ENCODE measurements around the gene PLEKHO2. TPM values are rescaled to one million over a fixed set of nuclear protein-coding genes. Genes with fewer than 3 reads are reported as not detected.

PLEKHO2 gene
- polyA plus RNA-seq, 1 of the 3 experiments (the other 2 are of a cell fraction), result 7.8 TPM

DNA sequence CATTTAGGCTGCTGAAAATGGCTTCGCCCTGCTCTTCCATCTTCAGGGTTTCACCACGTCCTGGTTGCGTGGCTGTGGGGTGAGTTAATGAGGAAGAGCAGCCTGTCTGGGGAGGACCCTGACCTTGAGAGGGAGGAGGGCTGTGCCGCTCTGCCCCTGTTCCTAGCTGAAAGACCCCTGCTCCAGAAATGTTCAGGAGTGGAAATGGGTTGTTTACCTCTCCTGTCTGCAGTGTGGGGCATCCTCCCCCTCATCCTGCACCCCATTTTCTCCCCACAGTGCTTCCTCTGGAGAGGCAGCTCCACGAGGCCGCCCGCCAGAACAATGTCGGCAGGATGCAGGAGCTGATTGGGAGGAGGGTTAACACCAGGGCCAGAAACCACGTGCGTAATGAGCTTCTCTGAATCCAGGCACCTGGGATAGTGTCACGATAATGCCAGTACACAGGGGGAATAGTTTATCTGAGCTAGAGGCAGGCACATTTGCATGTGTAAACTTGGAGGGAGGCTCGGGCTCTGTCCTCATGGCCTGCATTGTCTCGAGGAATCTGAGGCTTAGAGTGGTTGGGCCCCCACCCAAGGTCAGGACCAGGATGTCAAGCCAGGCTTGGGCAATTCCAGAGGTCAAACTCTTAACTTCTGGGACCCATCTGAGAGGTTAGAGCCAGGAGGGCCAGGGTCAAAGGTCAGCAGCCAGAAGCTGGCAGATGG is 74.0 kb downstream of the PLEKHO2 start:
- no peaks in the 10 kb centered on the region for H3F3A ChIP-seq (replicated peaks; ENCODE audit: insufficient read depth)
- DNase-seq, result no peak
- no peaks in the 10 kb centered on the region for H3K9me3 ChIP-seq
- WGBS (ENCODE audit: low lambda C conversion rate), result 93% methylated on average over 10 of the region's 13 CpGs
- TF ChIP-seq MEF2A (IDR thresholded peaks at IDR 0.05; ENCODE audit: borderline replicate concordance, low read depth), result no peak
- TF ChIP-seq NFIC (IDR thresholded peaks at IDR 0.05; ENCODE audit: borderline replicate concordance), result no peak
- no peak for TF ChIP-seq FOXJ3 (CRISPR knock-in tag; IDR thresholded peaks at IDR 0.05)
- TF ChIP-seq JUND (IDR thresholded peaks at IDR 0.05), result no peak
- TF ChIP-seq NRF1 (IDR thresholded peaks at IDR 0.05; ENCODE audit: low read depth, low read length), result no peak
- no peak for TF ChIP-seq RCOR1 (IDR thresholded peaks at IDR 0.05; ENCODE audit: low read length)
- no peak for TF ChIP-seq POLR2AphosphoS5 (IDR thresholded peaks at IDR 0.05; ENCODE audit: low read depth, low read length)
- no peak for TF ChIP-seq FOSL2 (IDR thresholded peaks at IDR 0.05; ENCODE audit: borderline replicate concordance, low read depth)
- TF ChIP-seq CHD2 (IDR thresholded peaks at IDR 0.05; ENCODE audit: low read length, partially characterized antibody), result no peak
- TF ChIP-seq, protein P1, sequence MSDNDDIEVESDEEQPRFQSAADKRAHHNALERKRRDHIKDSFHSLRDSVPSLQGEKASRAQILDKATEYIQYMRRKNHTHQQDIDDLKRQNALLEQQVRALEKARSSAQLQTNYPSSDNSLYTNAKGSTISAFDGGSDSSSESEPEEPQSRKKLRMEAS (IDR thresholded peaks at IDR 0.05; ENCODE audit: low read depth), result no peak
- TF ChIP-seq, protein P2, sequence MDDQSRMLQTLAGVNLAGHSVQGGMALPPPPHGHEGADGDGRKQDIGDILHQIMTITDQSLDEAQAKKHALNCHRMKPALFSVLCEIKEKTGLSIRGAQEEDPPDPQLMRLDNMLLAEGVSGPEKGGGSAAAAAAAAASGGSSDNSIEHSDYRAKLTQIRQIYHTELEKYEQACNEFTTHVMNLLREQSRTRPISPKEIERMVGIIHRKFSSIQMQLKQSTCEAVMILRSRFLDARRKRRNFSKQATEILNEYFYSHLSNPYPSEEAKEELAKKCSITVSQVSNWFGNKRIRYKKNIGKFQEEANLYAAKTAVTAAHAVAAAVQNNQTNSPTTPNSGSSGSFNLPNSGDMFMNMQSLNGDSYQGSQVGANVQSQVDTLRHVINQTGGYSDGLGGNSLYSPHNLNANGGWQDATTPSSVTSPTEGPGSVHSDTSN (IDR thresholded peaks at IDR 0.05), result no peak
- TF ChIP-seq TCF12 (IDR thresholded peaks at IDR 0.05), result no peak
- TF ChIP-seq RAD21 (IDR thresholded peaks at IDR 0.05; ENCODE audit: low read length), result no peak
- no peak for TF ChIP-seq EP300 (IDR thresholded peaks at IDR 0.05; ENCODE audit: borderline replicate concordance in 1 of 2, low read depth in 1 of 2, low read length in 1 of 2)
- H3K4me3 ChIP-seq (ENCODE audit: low read depth in 2 of 2, low read length in 1 of 2), result no peak overlapping the region
- no peak overlapping the region for H3K9ac ChIP-seq
- POLR2A ChIA-PET, result no interaction called here
- no peaks in the 10 kb centered on the region for H3K36me3 ChIP-seq (replicated peaks in 1 of 2; ENCODE audit: control insufficient read depth in 1 of 2, insufficient read depth in 2 of 2, low read length in 1 of 2)
- peaks cover 0 to 32% of the 10 kb centered on the region in 2 experiments; a peak in 2 of 4 replicates for H3K4me1 ChIP-seq (ENCODE audit: control insufficient read depth in 1 of 2, insufficient read depth in 2 of 2, low read depth in 1 of 2, low read length in 1 of 2)
- H3K27ac ChIP-seq (ENCODE audit: low read depth in 2 of 2, low read length in 1 of 2), result no peak overlapping the region
- H3K4me2 ChIP-seq, result no peak overlapping the region
- no peak overlapping the region for H2AFZ ChIP-seq (ENCODE audit: low read depth)
- no peaks in the 10 kb centered on the region for H3K9me2 ChIP-seq
- CTCF ChIA-PET, result interaction anchor here (1.6 kb wide), 1 partner anchor 12 kb away, joined by 4 read pairs; no protein-coding TSS in a partner anchor
- H3K79me2 ChIP-seq (ENCODE audit: insufficient read depth), result no peaks in the 10 kb centered on the region
- no peaks in the 10 kb centered on the region for H3K27me3 ChIP-seq (ENCODE audit: insufficient read depth)
- no peaks in the 10 kb centered on the region for H4K20me1 ChIP-seq (ENCODE audit: insufficient read depth)

DNA sequence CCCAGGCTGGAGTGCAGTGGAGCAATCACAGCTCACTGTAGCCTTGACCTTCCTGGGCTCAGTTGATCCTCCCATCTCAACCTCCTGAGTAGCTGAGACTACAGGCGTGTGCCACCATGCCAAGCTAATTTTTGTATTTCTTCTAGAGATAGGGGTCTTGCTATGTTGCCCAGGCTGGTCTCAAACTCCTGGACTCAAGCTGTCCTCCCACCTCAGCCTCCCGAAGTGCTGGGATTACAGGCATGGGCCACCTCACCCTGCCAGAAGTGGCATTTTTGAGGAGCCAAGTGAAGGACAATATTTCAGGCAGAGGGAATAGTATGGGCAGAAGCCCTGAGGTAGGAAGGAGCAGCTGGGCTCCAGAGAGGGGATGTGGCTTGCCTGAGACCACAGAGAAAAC is 74.7 kb downstream of the PLEKHO2 start:
- Histone ChIP-seq H2AFZ (ENCODE audit: low read depth) (no peak overlapping the region), H3K79me2 (ENCODE audit: insufficient read depth) (no peaks in the 10 kb centered on the region), H3K9ac (no peak overlapping the region), H3K4me1 (ENCODE audit: control insufficient read depth in 1 of 2, insufficient read depth in 2 of 2, low read depth in 1 of 2, low read length in 1 of 2) (peaks cover 0 to 26% of the 10 kb centered on the region in 2 experiments; a peak in 1 of 4 replicates), H3K9me2 (no peaks in the 10 kb centered on the region), H3K9me3 (no peaks in the 10 kb centered on the region), H3K27me3 (ENCODE audit: insufficient read depth) (no peaks in the 10 kb centered on the region), H3K4me3 (ENCODE audit: low read depth in 2 of 2, low read length in 1 of 2) (no peak overlapping the region), H3K36me3 (replicated peaks in 1 of 2; ENCODE audit: control insufficient read depth in 1 of 2, insufficient read depth in 2 of 2, low read length in 1 of 2) (no peaks in the 10 kb centered on the region), H4K20me1 (ENCODE audit: insufficient read depth) (no peaks in the 10 kb centered on the region), H3F3A (replicated peaks; ENCODE audit: insufficient read depth) (no peaks in the 10 kb centered on the region), H3K4me2 (no peak overlapping the region), H3K27ac (ENCODE audit: low read depth in 2 of 2, low read length in 1 of 2) (no peak overlapping the region)
- POLR2A ChIA-PET, result no interaction called here
- peak; percentile 4 for DNase-seq
- CTCF ChIA-PET, result interaction anchor here (1.6 kb wide), 1 partner anchor 12 kb away, joined by 4 read pairs; no protein-coding TSS in a partner anchor
- 88% methylated on average over 2 of the region's 2 CpGs for WGBS (ENCODE audit: low lambda C conversion rate)
- no peak for TF ChIP-seq CHD2 (IDR thresholded peaks at IDR 0.05; ENCODE audit: low read length, partially characterized antibody)
- TF ChIP-seq TEAD4 (IDR thresholded peaks at IDR 0.05; ENCODE audit: borderline replicate concordance, insufficient read depth), result no peak
- no peak for TF ChIP-seq MXI1 (IDR thresholded peaks at IDR 0.05; ENCODE audit: low read depth, low read length)
- no peak for TF ChIP-seq EP300 (IDR thresholded peaks at IDR 0.05; ENCODE audit: borderline replicate concordance in 1 of 2, low read depth in 1 of 2, low read length in 1 of 2)
- TF ChIP-seq, protein P2 (IDR thresholded peaks at IDR 0.05), result no peak
- no peak for TF ChIP-seq FOXM1 (IDR thresholded peaks at IDR 0.05; ENCODE audit: low read depth)
- no peak for TF ChIP-seq YY1 (IDR thresholded peaks at IDR 0.05; ENCODE audit: low read depth)
- TF ChIP-seq, protein P3, sequence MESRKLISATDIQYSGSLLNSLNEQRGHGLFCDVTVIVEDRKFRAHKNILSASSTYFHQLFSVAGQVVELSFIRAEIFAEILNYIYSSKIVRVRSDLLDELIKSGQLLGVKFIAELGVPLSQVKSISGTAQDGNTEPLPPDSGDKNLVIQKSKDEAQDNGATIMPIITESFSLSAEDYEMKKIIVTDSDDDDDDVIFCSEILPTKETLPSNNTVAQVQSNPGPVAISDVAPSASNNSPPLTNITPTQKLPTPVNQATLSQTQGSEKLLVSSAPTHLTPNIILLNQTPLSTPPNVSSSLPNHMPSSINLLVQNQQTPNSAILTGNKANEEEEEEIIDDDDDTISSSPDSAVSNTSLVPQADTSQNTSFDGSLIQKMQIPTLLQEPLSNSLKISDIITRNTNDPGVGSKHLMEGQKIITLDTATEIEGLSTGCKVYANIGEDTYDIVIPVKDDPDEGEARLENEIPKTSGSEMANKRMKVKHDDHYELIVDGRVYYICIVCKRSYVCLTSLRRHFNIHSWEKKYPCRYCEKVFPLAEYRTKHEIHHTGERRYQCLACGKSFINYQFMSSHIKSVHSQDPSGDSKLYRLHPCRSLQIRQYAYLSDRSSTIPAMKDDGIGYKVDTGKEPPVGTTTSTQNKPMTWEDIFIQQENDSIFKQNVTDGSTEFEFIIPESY (IDR thresholded peaks at IDR 0.05; ENCODE audit: borderline replicate concordance, low read depth), result no peak
- TF ChIP-seq, protein P4, sequence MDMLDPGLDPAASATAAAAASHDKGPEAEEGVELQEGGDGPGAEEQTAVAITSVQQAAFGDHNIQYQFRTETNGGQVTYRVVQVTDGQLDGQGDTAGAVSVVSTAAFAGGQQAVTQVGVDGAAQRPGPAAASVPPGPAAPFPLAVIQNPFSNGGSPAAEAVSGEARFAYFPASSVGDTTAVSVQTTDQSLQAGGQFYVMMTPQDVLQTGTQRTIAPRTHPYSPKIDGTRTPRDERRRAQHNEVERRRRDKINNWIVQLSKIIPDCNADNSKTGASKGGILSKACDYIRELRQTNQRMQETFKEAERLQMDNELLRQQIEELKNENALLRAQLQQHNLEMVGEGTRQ (IDR thresholded peaks at IDR 0.05; ENCODE audit: borderline replicate concordance, low read depth, low read length), result no peak
- no peak for TF ChIP-seq RAD21 (IDR thresholded peaks at IDR 0.05; ENCODE audit: low read length)
- no peak for TF ChIP-seq GABPA (IDR thresholded peaks at IDR 0.05; ENCODE audit: low read depth)
- no peak for TF ChIP-seq TCF12 (IDR thresholded peaks at IDR 0.05)
- no peak for TF ChIP-seq RCOR1 (IDR thresholded peaks at IDR 0.05; ENCODE audit: low read length)
- TF ChIP-seq, protein P1 (IDR thresholded peaks at IDR 0.05; ENCODE audit: low read depth), result no peak
